HepG2 (cell line): Measurements from ENCODE around the gene PDZD7. TPM values are rescaled to one million over a fixed set of nuclear protein-coding genes. Genes with fewer than 3 reads are reported as not detected.
A peak's percentile ranks its signal among the peaks of the same experiment; 100 is the strongest.

Experiments used
- ARNT ChIP-seq: fragments of 450-650 bp; IDR thresholded peaks from 2 replicates; pipeline ENCODE4 v1.6.1; 2017
- CCDC6 ChIP-seq: sonication (generic); formaldehyde crosslinking; IDR thresholded peaks from 2 replicates; pipeline ENCODE4 v1.8.1; 2022; ENCODE audit warnings: mild to moderate bottlenecking, missing genetic modification reagents, moderate library complexity
- CEBPB ChIP-seq: IDR thresholded peaks from 2 replicates; pipeline ENCODE4 v1.6.1; 2011; ENCODE audit warnings: low read depth, low read length, improper control_type of control experiment, borderline replicate concordance
- ETV5 ChIP-seq: IDR thresholded peaks from 2 replicates; pipeline ENCODE4 v1.6.1; 2018; ENCODE audit warnings: missing biosample characterization, missing genetic modification reagents, inconsistent platforms, borderline replicate concordance
- HOMEZ ChIP-seq: IDR thresholded peaks from 2 replicates; pipeline ENCODE4 v1.6.1; 2016; ENCODE audit warnings: low read depth
- MAF1 ChIP-seq: sonication (generic); formaldehyde crosslinking; IDR thresholded peaks from 2 replicates; pipeline ENCODE4 v1.5.0; 2020; ENCODE audit warnings: missing genetic modification reagents, borderline replicate concordance
- MAFG ChIP-seq: sonication (generic); formaldehyde crosslinking; IDR thresholded peaks from 2 replicates; pipeline ENCODE4 v1.5.1; 2020; ENCODE audit warnings: mild to moderate bottlenecking, missing genetic modification reagents
- MBD4 ChIP-seq: IDR thresholded peaks from 2 replicates; pipeline ENCODE4 v1.6.1; 2012; ENCODE audit warnings: low read length, inconsistent platforms, borderline replicate concordance
- NFE2L2 ChIP-seq: fragments of 150-350 bp; IDR thresholded peaks from 2 replicates; pipeline ENCODE4 v1.6.1; 2014; ENCODE audit warnings: low read length
- NFKB2 ChIP-seq: sonication (generic); formaldehyde crosslinking; IDR thresholded peaks from 2 replicates; pipeline ENCODE4 v1.4.0; 2020; ENCODE audit warnings: missing genetic modification reagents, borderline replicate concordance
- SIX1 ChIP-seq: sonication (generic); formaldehyde crosslinking; IDR thresholded peaks from 2 replicates; pipeline ENCODE4 v1.4.0; 2020; ENCODE audit warnings: missing genetic modification reagents, borderline replicate concordance
- SYNCRIP ChIP-seq: fragments of 200-400 bp; formaldehyde crosslinking; IDR thresholded peaks from 2 replicates; pipeline ENCODE4 v1.6.1; 2018; ENCODE audit warnings: mild to moderate bottlenecking, low read depth, low read length; ENCODE audit not compliant: insufficient read depth
- TARDBP ChIP-seq: sonication (generic); formaldehyde crosslinking; IDR thresholded peaks from 2 replicates; pipeline ENCODE4 v1.8.0; 2022; ENCODE audit warnings: mild to moderate bottlenecking, missing genetic modification reagents
- TMF1 ChIP-seq: sonication (generic); formaldehyde crosslinking; IDR thresholded peaks from 2 replicates; pipeline ENCODE4 v1.8.1; 2022; ENCODE audit warnings: low read depth, missing genetic modification reagents
- ZNF280D ChIP-seq: sonication (generic); formaldehyde crosslinking; IDR thresholded peaks from 2 replicates; pipeline ENCODE4 v1.5.1; 2020; ENCODE audit warnings: mild to moderate bottlenecking, missing genetic modification reagents
- ZNF503 ChIP-seq: sonication (generic); formaldehyde crosslinking; IDR thresholded peaks from 2 replicates; pipeline ENCODE4 v1.4.0; 2020; ENCODE audit warnings: missing genetic modification reagents
- ZNF563 ChIP-seq: sonication (generic); formaldehyde crosslinking; IDR thresholded peaks from 2 replicates; pipeline ENCODE4 v1.8.0; 2022; ENCODE audit warnings: mild to moderate bottlenecking, moderate library complexity, missing genetic modification reagents
- ZNF749 ChIP-seq: sonication (generic); formaldehyde crosslinking; IDR thresholded peaks from 2 replicates; pipeline ENCODE4 v1.8.0; 2022; ENCODE audit warnings: mild to moderate bottlenecking, missing genetic modification reagents, moderate library complexity, borderline replicate concordance
- ZNF788 ChIP-seq: sonication (generic); formaldehyde crosslinking; IDR thresholded peaks from 2 replicates; pipeline ENCODE4 v1.5.0; 2020; ENCODE audit warnings: mild to moderate bottlenecking, missing genetic modification reagents, borderline replicate concordance
- ZSCAN21 ChIP-seq: sonication (generic); formaldehyde crosslinking; IDR thresholded peaks from 2 replicates; pipeline ENCODE4 v1.8.0; 2022; ENCODE audit warnings: mild to moderate bottlenecking, missing genetic modification reagents, moderate library complexity, borderline replicate concordance
- polyA plus RNA-seq, 8 experiments: library from polyadenylated mRNA; depleted of rRNA in 3 of 8; stranded (reverse) in 7 of 8; unstranded in 1 of 8; fragments of >200 nt; fragmentation: Illumina TruSeq in 4 of 8; extraction: Trizol in 4 of 8; gene quantifications; 2 replicates each; pipeline versions ENCODE4 v1.2.1 to v1.2.3, GENCODE V29; 2011 to 2016; ENCODE audit warnings: low read depth in 4 of 8, missing spikeins in 1 of 8, mixed read lengths in 1 of 8; ENCODE audit not compliant: insufficient read depth in 1 of 8
- total RNA-seq, 5 experiments: library from RNA; depleted of rRNA; stranded (reverse); fragments of >200 nt; fragmentation: Illumina TruSeq; extraction: Trizol; gene quantifications; 2 replicates each; pipeline ENCODE4 v1.2.3, GENCODE V29; 2016; ENCODE audit warnings: low read depth in 1 of 5
- TF ChIP-seq, protein P1 (sequence below), 2 experiments: fragments of 450-650 bp in 1 of 2; sonication (generic) in 1 of 2; formaldehyde crosslinking; IDR thresholded peaks; 2 replicates each; pipeline versions ENCODE4 v1.5.0 to v1.8.0; 2020 to 2022; ENCODE audit warnings: mild to moderate bottlenecking in 1 of 2, missing genetic modification reagents in 1 of 2
- TF ChIP-seq, protein P2 (sequence below): sonication (generic); formaldehyde crosslinking; IDR thresholded peaks from 2 replicates; pipeline ENCODE4 v1.5.0; 2020; ENCODE audit warnings: missing genetic modification reagents, mild to moderate bottlenecking, borderline replicate concordance

PDZD7 gene
- total and polyA plus RNA-seq, 2 of the 13 experiments (the other 11 are each of a cell fraction or from before 2014, with no cell fraction given): 0.58 to 0.73 TPM

- TF ChIP-seq, protein P1, sequence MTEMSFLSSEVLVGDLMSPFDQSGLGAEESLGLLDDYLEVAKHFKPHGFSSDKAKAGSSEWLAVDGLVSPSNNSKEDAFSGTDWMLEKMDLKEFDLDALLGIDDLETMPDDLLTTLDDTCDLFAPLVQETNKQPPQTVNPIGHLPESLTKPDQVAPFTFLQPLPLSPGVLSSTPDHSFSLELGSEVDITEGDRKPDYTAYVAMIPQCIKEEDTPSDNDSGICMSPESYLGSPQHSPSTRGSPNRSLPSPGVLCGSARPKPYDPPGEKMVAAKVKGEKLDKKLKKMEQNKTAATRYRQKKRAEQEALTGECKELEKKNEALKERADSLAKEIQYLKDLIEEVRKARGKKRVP (CRISPR knock-in tag; IDR thresholded peaks at IDR 0.05): no peak
- TF ChIP-seq TMF1 (CRISPR knock-in tag) (no peak), MAF1 (CRISPR knock-in tag) (no peak), HOMEZ (CRISPR knock-in tag) (no peak), MAFG (CRISPR knock-in tag) (no peak), ZNF788 (no peak), ZNF749 (no peak), ZNF503 (CRISPR knock-in tag) (no peak), NFKB2 (CRISPR knock-in tag) (no peak), ETV5 (no peak; the same call in 1 of the 2 replicates), ARNT (no peak), ZNF280D (no peak), ZSCAN21 (CRISPR knock-in tag) (no peak), TARDBP (no peak), NFE2L2 (no peak), SIX1 (no peak), SYNCRIP (no peak), MBD4 (no peak), ZNF563 (0 out of 2 replicates have a peak, but pooled peaks have one; percentile 41), CEBPB (no peak), CCDC6 (CRISPR knock-in tag) (0 out of 2 replicates have a peak, but pooled peaks have one; percentile 22)
- TF ChIP-seq, protein P2, sequence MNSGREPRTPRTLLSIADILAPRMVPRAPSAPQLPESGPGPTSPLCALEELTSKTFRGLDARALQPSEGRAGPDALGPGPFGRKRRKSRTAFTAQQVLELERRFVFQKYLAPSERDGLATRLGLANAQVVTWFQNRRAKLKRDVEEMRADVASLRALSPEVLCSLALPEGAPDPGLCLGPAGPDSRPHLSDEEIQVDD (CRISPR knock-in tag): no peak
Observed at GRCh38 chr10:101008823-101009423, 22.0 kb downstream of the PDZD7 start (continued).
